Gastroesophageal sphincter (tissue), 4 donors: ENCODE results near the gene CNTNAP5. TPM values are rescaled to one million over a fixed set of nuclear protein-coding genes. Genes with fewer than 3 reads are reported as not detected.

Experiments used
- ATAC-seq: fragments of 150-250 bp; one replicate; pipeline ENCODE4 v1.9.1; 2016; ENCODE audit warnings: mild to moderate bottlenecking, moderate library complexity
- H3K27ac ChIP-seq, 4 donors: fragments of 200-600 bp; sonication (generic) in 3 of 4; 1 replicate in 3 of 4; 2 replicates in 1 of 4; pipeline ENCODE4 v1.5.1; 2016 to 2019
- H3K27me3 ChIP-seq: fragments of 200-600 bp; sonication (generic); one replicate; pipeline ENCODE4 v1.5.1; 2019
- H3K36me3 ChIP-seq, 2 donors: fragments of 200-600 bp; sonication (generic); one replicate each; pipeline ENCODE4 v1.5.1; 2019; ENCODE audit warnings: control low read depth in 1 of 2
- H3K4me1 ChIP-seq, 3 donors: fragments of 200-600 bp; sonication (generic); 1 replicate in 2 of 3; 2 replicates in 1 of 3; pipeline ENCODE4 v1.5.1; 2016 to 2019; ENCODE audit warnings: control low read depth in 2 of 3
- H3K4me3 ChIP-seq, 2 donors: fragments of 200-600 bp; sonication (generic); one replicate each; pipeline ENCODE4 v1.5.1; 2019; ENCODE audit warnings: mild to moderate bottlenecking in 1 of 2, moderate library complexity in 1 of 2
- H3K9me3 ChIP-seq, 3 donors: fragments of 200-600 bp; sonication (generic); one replicate each; pipeline ENCODE4 v1.5.1; 2017 to 2019; ENCODE audit warnings: control low read depth in 2 of 3
- EP300 ChIP-seq: sonication (generic); formaldehyde crosslinking; IDR thresholded peaks from one replicate; pipeline ENCODE4 v1.6.1; 2017; ENCODE audit warnings: antibody characterized with exemption, mild to moderate bottlenecking
- POLR2A ChIP-seq, 2 donors: fragments of 450-650 bp; IDR thresholded peaks; one replicate each; pipeline ENCODE4 v1.6.1; 2017; ENCODE audit warnings: antibody characterized with exemption in 2 of 2, mild to moderate bottlenecking in 2 of 2, moderate library complexity in 1 of 2
- POLR2AphosphoS5 ChIP-seq: sonication (generic); formaldehyde crosslinking; IDR thresholded peaks from one replicate; pipeline ENCODE4 v1.6.1; 2017; ENCODE audit warnings: antibody characterized with exemption
- WGBS, 2 donors: methylation state at CpG; one replicate each; pipeline ENCODE4 v1.1.5; 2018; ENCODE audit warnings: low coverage in 1 of 2; 5-methylcytosine and 5-hydroxymethylcytosine counted together
- total RNA-seq, 4 donors: library from RNA; depleted of rRNA; stranded (reverse); fragments of >200 nt; gene quantifications; one replicate each; pipeline ENCODE4 v1.1.0, GENCODE V29; 2016
- TF ChIP-seq, protein P1 (sequence below), 4 experiments: fragments of 200-600 bp in 2 of 4; fragments of 450-650 bp in 2 of 4; sonication (generic) in 1 of 4; IDR thresholded peaks; one replicate each; pipeline ENCODE4 v1.5.1; 2017 to 2019; ENCODE audit warnings: antibody characterized with exemption in 4 of 4, mild to moderate bottlenecking in 2 of 4, moderate library complexity in 2 of 4

Gene CNTNAP5
- total RNA-seq, 4 donors from 2014 or later: 3.2 TPM; not detected in 3

DNA sequence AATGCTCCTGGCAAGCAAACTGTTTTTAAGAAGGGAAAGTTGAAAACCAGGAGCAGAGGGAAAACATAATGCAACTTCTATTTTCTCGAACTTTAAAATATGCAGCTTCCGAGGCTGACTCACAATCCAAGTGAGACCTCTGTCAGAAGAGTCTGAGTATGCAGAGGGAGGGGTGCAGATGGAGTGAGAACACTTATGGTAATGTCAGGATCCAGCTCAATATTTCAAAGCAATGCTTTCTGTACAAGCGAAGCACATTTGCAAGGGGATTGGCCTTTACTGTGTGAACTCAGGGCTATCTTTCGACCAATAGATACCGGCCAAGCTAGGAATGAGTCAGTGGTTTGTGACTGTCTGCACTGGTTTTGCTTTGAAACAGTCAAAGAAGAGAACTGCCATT lies 242.7 kb downstream of the CNTNAP5 start:
- ATAC-seq: no peak
- TF ChIP-seq POLR2A (IDR thresholded peaks at IDR 0.05) (no peak), EP300 (no peak), POLR2AphosphoS5 (no peak)
- TF ChIP-seq, protein P1, sequence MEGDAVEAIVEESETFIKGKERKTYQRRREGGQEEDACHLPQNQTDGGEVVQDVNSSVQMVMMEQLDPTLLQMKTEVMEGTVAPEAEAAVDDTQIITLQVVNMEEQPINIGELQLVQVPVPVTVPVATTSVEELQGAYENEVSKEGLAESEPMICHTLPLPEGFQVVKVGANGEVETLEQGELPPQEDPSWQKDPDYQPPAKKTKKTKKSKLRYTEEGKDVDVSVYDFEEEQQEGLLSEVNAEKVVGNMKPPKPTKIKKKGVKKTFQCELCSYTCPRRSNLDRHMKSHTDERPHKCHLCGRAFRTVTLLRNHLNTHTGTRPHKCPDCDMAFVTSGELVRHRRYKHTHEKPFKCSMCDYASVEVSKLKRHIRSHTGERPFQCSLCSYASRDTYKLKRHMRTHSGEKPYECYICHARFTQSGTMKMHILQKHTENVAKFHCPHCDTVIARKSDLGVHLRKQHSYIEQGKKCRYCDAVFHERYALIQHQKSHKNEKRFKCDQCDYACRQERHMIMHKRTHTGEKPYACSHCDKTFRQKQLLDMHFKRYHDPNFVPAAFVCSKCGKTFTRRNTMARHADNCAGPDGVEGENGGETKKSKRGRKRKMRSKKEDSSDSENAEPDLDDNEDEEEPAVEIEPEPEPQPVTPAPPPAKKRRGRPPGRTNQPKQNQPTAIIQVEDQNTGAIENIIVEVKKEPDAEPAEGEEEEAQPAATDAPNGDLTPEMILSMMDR (IDR thresholded peaks at IDR 0.05): no peak
- Histone ChIP-seq H3K4me3 (no peak overlapping the region), H3K36me3 (no peaks in the 10 kb centered on the region), H3K27ac (no peak overlapping the region), H3K27me3 (no peaks in the 10 kb centered on the region), H3K9me3 (no peaks in the 10 kb centered on the region), H3K4me1 (no peaks in the 10 kb centered on the region)
- 53 to 78% methylated on average over 5 of the region's 5 CpGs for WGBS, 2 donors

DNA sequence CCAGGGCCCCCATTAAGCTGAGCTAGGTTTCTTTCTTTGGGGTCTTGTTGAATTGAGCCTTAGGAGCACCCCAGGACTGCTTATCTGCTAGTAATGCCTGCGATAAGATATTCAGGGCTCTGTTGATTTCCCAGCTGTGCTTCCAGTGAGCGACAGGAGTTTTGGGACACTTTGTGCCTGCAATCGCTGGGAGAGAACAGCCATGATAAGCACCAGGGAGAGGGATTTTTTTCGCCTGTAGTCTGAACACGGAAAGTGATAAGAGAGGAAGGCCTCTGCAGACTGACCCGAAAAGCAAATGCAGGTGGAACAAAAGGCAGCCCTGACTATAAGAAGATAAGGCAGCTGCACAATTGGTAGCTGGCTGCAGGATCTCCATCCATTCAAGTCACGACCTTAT lies 244.3 kb downstream of the CNTNAP5 start:
- no peak for ATAC-seq
- Histone ChIP-seq H3K36me3 (no peaks in the 10 kb centered on the region), H3K4me3 (no peak overlapping the region), H3K27ac (no peak overlapping the region), H3K9me3 (no peaks in the 10 kb centered on the region), H3K4me1 (no peaks in the 10 kb centered on the region), H3K27me3 (no peaks in the 10 kb centered on the region)
- WGBS, 2 donors: 89 to 93% methylated on average over 2 to 7 of the region's 7 CpGs
- TF ChIP-seq, protein P1 (IDR thresholded peaks at IDR 0.05): no peak
- TF ChIP-seq POLR2AphosphoS5 (no peak), POLR2A (IDR thresholded peaks at IDR 0.05) (no peak), EP300 (no peak)

DNA sequence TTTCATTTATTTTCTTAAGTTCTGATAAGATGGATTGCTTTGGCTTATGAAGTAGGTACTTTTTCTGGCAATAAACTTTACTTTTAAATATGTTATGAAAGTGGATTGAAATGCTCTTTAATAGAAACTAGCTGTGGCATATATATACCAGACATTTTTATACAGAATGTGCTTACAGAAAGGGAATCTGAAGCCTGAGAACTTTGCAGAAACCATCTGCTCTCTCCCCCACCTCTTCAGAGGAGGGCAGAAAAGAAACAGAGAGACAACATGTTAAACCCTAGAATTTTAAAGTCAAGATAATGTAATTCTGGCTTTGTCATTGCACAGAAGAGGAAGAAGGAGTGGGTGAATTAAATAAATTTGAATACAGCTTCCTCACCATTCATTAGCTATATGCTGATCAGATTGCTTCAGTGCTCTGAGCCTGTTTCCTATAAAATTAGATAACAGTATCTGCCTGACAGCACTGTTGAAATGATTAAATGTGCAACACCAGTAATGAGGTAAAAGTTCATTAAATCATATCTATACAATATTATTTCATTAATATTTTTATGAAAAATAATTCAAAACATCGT lies 247.3 kb downstream of the CNTNAP5 start:
- ATAC-seq: no peak
- H3K9me3 ChIP-seq: no peaks in the 10 kb centered on the region
- no peaks in the 10 kb centered on the region for H3K4me1 ChIP-seq
- TF ChIP-seq, protein P1 (IDR thresholded peaks at IDR 0.05): no peak
- TF ChIP-seq EP300 (no peak), POLR2AphosphoS5 (no peak), POLR2A (IDR thresholded peaks at IDR 0.05) (no peak)
- no peak overlapping the region for H3K4me3 ChIP-seq
- 75 to 90% methylated on average over 1 of the region's 1 CpG for WGBS, 2 donors
- no peaks in the 10 kb centered on the region for H3K36me3 ChIP-seq
- H3K27me3 ChIP-seq: no peaks in the 10 kb centered on the region
- H3K27ac ChIP-seq: no peak overlapping the region

- Histone ChIP-seq H3K9me3 (peaks cover 0 to 12% (median 0%) of the 10 kb centered on the region in 3 donors), H3K36me3 (no peaks in the 10 kb centered on the region), H3K27me3 (no peaks in the 10 kb centered on the region), H3K4me3 (no peak overlapping the region), H3K4me1 (no peaks in the 10 kb centered on the region), H3K27ac (no peak overlapping the region)
- TF ChIP-seq POLR2AphosphoS5 (no peak), POLR2A (IDR thresholded peaks at IDR 0.05) (no peak), EP300 (no peak)
- TF ChIP-seq, protein P1 (IDR thresholded peaks at IDR 0.05): no peak
- 62 to 82% methylated on average over 5 to 9 of the region's 10 CpGs for WGBS, 2 donors
- no peak for ATAC-seq
Observed at GRCh38 chr2:124281541-124281940, 256.5 kb downstream of the CNTNAP5 start.

DNA sequence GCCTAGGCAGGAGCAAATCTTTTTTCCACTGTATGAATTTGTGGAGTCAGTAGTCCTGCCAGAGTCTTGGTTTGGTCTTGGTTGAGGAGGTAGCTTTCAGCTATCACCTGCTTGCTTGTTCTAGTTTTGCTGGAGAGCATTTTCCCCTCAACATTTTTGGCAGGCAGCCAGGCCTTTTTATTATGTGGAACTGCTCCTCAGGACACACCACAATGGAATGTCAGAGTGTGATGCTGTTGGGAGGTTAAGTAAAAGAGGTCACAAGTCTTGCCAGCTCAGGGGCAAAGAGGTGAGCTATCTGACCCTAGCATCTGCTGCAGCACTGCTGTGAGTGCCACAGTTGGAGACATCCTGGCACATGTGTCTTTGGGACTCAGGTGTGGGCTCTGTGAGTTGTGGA lies 258.0 kb downstream of the CNTNAP5 start:
- no peak overlapping the region for H3K4me3 ChIP-seq

More for the DNA sequence above, 258.0 kb downstream of the CNTNAP5 start:
- no peak for ATAC-seq
- Histone ChIP-seq H3K27me3 (no peaks in the 10 kb centered on the region), H3K4me1 (no peaks in the 10 kb centered on the region), H3K36me3 (no peaks in the 10 kb centered on the region), H3K27ac (no peak overlapping the region), H3K9me3 (peaks cover 0 to 12% (median 0%) of the 10 kb centered on the region in 3 donors)
- TF ChIP-seq POLR2A (IDR thresholded peaks at IDR 0.05) (no peak), EP300 (no peak), POLR2AphosphoS5 (no peak)
- TF ChIP-seq, protein P1 (IDR thresholded peaks at IDR 0.05): no peak
